Dermis blood vessel endothelial cell (primary cell): ENCODE measurements around the gene ITGA11. TPM values are rescaled to one million over a fixed set of nuclear protein-coding genes. Genes with fewer than 3 reads are reported as not detected.

Experiments used
- DNase-seq: peaks from one replicate; pipeline ENCODE4 v3.0.0; 2010
- total RNA-seq: library from RNA; depleted of rRNA; stranded (reverse); fragments of >200 nt; gene quantifications from 2 replicates; pipeline ENCODE4 v1.2.3, GENCODE V29; 2014

ITGA11 gene
- total RNA-seq = 3.4 and 12.9 TPM in 2 replicates

- peak; percentile 70 for DNase-seq
Measured at GRCh38 chr15:68431792-68432401, at the start of gene ITGA11. TSS of gene ITGA11 (minus strand) at chr15:68432163. CDS start at chr15:68432066, 97 bp downstream.

GRCh38 chr15:68481321-68481720 is 49.4 kb upstream of the ITGA11 start:
- DNase-seq = no peak

GRCh38 chr15:68480296-68480695 is 48.3 kb upstream of the ITGA11 start:
- no peak for DNase-seq

GRCh38 chr15:68479870-68480269 is 47.9 kb upstream of the ITGA11 start:
- no peak for DNase-seq

DNA sequence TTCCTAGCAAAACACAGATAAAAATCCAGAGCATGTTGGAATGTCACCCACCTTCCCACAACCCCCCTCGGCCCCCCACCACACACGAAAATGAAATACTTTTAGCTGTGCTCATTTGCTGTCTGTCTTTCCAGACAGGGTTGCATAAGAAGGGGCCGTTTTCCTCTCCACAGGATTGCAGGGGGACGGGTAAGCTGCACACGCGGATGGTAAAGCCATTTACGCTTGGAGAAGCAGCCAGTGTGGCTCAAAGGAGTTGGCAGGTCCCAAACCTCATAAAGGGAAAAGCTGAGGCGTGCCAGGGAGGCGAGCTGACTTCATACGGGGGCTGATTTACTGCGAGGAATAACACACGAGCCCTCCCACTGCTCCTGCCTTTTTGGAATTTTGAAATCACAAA is 47.4 kb upstream of the ITGA11 start:
- no peak for DNase-seq

GRCh38 chr15:68478853-68479252 is 46.9 kb upstream of the ITGA11 start:
- DNase-seq = no peak

DNA sequence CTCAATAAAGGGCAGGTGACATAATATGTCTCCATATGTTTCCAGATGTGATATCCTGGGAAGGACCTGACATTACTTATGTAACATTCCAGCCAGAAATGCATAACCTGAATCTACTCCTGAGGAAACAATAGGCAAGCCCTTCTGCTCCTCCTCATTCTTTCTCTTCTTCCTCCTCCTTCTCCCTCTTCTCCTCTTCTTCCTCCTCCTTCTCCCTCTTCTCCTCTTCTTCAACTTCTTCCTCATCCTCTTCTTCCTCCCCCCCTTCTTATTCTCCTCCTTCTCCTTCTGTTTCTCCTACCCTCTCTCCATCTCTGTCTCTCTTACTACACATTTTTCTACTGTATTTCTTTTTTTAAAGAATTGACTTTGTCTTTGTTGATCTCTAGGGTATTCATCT is 43.5 kb upstream of the ITGA11 start:
- no peak for DNase-seq

- DNase-seq = no peak
Measured at GRCh38 chr15:68471541-68471940, 39.6 kb upstream of the ITGA11 start.

DNA sequence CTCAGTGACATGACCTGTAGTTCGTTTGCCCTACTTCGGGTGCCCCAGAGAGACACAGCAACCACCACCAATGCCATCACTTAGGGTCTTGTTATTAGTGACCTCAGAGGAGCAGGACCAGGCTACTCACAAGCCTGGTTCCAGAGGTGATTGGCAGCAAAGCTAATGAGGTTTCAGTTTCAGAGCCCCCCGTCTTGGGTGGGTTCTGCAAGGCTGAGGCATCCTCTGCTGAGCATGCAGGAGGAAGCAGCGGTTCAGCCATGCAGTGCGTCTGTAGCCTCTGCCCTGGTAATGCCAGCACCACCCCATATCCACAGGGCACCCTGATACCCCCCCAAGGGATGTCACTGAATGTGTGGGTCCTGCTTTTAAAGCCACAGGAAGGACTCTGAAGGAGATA is 39.0 kb upstream of the ITGA11 start:
- DNase-seq = no peak

GRCh38 chr15:68470049-68470742 is 38.2 kb upstream of the ITGA11 start:
- DNase-seq = no peak

- no peak for DNase-seq
Measured at GRCh38 chr15:68469162-68470048, 37.4 kb upstream of the ITGA11 start.

DNA sequence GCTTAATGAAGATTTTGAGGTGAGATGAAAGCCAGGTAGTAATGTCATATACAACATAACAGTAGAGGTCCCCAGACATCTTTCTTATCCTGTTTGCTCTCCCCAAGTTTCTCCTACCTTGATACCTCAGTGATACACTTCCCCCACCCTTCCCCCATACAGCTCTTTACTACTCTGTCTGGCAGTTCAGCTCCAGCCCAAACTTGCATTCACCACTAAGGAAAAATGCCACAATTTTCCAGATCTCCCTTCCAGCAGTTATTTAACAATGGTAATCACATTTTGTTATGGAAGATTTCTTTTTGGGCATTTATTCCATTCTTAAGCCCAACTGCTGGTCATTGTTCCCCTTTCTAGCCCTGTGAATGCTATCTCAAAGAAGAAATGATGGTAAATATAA is 34.9 kb upstream of the ITGA11 start:
- no peak for DNase-seq

DNA sequence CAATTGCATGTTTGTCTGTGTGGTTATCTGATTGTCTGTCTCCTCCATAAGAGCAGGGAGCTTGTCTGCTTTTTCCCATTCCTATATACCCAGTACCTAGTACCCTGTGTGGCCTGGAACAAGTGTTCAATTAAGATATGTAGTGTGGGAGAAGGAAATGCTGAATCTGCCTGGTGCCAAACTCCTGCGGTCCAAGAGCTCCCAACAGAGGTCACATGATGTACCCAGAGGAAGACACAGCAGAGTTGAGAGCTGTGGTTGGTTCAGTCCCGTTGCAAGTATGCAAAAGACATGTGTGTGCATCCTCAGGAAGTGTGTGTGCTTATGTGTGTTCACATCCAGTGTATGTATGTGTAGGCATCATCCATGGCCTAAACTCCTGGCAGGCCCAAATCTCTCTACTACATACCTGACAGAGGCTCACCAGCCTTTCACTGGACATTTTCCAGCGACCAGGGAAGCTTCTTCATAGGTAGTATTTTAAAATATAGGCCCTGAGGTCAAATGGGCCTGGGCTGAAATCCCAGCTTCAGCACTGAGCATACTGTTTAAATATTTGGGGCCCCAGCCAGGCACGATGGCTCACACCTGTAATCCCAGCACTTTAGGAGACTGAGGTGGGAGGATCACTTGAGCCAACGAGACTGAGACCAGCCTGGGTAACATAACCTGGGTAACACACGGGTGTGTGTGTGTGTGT is 34.0 kb upstream of the ITGA11 start:
- no peak for DNase-seq

GRCh38 chr15:68464448-68465090 is 32.6 kb upstream of the ITGA11 start:
- no peak for DNase-seq

GRCh38 chr15:68463996-68464395 is 32.0 kb upstream of the ITGA11 start:
- no peak for DNase-seq

DNA sequence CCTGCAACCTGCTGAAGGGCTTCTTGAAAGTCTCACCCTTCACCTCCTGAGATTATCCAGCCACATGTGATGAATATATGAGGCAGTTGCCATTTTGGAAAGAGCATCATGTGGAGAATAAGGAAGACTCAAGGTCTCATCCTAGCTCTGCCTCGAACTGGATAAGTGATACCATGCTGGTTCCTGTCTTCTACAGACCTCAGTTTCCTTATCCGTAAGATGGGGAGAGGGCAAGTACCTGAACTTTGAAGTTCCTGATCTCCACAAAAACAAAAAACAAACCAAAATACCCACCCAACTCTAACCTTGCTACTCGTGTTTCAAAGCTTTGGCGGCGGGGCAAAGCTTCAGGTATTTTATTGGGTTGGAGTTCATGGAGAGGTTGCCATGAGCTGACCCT is 31.5 kb upstream of the ITGA11 start:
- DNase-seq = no peak

GRCh38 chr15:68460166-68460565 is 28.2 kb upstream of the ITGA11 start:
- DNase-seq = no peak

- no peak for DNase-seq
Measured at GRCh38 chr15:68450192-68450591, 18.2 kb upstream of the ITGA11 start.

GRCh38 chr15:68449389-68449788 is 17.4 kb upstream of the ITGA11 start:
- no peak for DNase-seq

DNA sequence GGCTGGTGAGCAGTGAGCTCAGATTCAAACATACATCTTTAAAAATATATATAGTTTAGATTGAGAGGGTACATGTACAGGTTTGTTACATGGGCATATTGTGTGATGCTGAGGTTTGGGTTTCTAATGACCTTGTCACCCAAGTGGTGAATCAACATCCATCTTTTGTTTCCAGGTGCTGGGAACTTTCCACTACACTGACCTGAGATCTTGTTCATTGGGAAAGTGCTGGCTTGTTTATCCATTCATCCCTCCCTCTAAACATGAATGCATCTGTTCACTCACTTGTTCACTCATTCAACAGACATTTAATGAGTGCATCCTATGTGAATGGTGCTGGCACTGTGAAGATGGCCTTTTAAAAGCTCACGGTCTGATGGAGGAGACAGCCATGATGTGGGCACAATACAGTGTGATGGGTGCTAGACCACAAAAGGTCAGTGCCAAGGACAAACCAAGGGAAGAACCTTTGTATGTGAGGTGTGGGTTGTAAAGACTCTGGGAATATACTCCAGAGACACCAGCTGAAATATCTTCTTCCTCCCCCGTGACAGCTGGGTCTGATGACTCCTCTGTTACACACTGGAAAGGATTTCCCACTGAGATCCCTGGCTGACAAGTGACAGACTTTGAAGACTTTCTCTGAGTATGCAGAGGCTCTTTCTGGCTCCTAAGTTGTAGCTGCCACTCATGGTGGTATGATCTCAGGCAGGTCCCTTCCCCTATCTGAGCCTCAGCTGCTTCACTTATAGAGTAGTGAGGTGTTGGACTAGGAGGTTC is 16.2 kb upstream of the ITGA11 start:
- peak; percentile 8 for DNase-seq

GRCh38 chr15:68447209-68447608 is 15.2 kb upstream of the ITGA11 start:
- no peak for DNase-seq

DNA sequence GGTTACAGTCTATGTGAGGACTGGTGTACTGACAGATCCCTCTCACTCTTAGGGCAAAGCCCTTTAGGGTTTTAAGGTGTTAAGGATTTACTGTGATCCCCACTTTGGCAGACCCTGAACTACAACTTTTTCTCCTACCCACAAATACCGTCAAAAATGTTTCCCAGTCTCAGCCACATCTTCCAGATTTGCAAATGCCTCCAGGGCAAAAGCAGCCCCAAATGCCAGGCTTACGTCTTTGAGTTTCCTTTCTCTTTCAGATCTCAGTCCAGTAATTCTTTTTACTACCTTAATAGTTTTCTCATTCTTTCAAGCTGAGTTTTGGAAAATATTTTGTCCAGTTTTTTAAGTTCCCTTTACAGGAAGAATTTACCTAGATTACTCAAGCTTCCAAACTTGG is 13.4 kb upstream of the ITGA11 start:
- no peak for DNase-seq
